Naive thymus-derived CD8-positive, alpha-beta T cell (primary cell): ENCODE measurements around the gene PRKCH. TPM values are rescaled to one million over a fixed set of nuclear protein-coding genes. Genes with fewer than 3 reads are reported as not detected.

Experiments
- ATAC-seq, 2 donors: fragments of 150-1000 bp; cut with Tn5 transposase in 1 of 2; sonication (Bioruptor Pico), chemical (Tn5 transposase) in 1 of 2; 1 replicate in 1 of 2; 2 replicates in 1 of 2; pipeline ENCODE4 v1.10.0; 2021; ENCODE audit warnings: mild to moderate bottlenecking in 2 of 2, moderate library complexity in 2 of 2
- POLR2A ChIA-PET: fragments of 350-600 bp; sonication (Branson Sonifier 250); formaldehyde crosslinking; loops from one replicate; lab custom pipeline; 2021; ENCODE audit warnings: antibody characterized with exemption; lab: Charles Lee
- DNase-seq, 10 donors: peaks; one replicate each; pipeline versions ENCODE4 v3.0.0 to v3.0.0-alpha.2; 2020 to 2022
- H3K27ac Mint-ChIP-seq, 10 donors: one replicate each; pipeline ENCODE4 v1.8.0; 2020 to 2022; ENCODE audit warnings: mild to moderate bottlenecking in 10 of 10, mixed read lengths in 10 of 10, moderate library complexity in 4 of 10, inconsistent platforms in 1 of 10
- H3K27me3 Mint-ChIP-seq, 5 donors: one replicate each; pipeline ENCODE4 v1.8.0; 2021 to 2022; ENCODE audit warnings: mixed read lengths in 5 of 5
- H3K36me3 Mint-ChIP-seq, 3 donors: one replicate each; pipeline ENCODE4 v1.8.0; 2020 to 2022; ENCODE audit warnings: mixed read lengths in 3 of 3, mild to moderate bottlenecking in 2 of 3, inconsistent platforms in 1 of 3
- H3K4me1 Mint-ChIP-seq, 4 donors: one replicate each; pipeline ENCODE4 v1.8.0; 2021 to 2022; ENCODE audit warnings: mixed read lengths in 4 of 4
- H3K4me3 Mint-ChIP-seq, 10 donors: one replicate each; pipeline ENCODE4 v1.8.0; 2020 to 2022; ENCODE audit warnings: mild to moderate bottlenecking in 10 of 10, mixed read lengths in 10 of 10, moderate library complexity in 6 of 10, inconsistent platforms in 1 of 10
- H3K9me3 Mint-ChIP-seq, 9 donors: one replicate each; pipeline ENCODE4 v1.8.0; 2020 to 2022; ENCODE audit warnings: mixed read lengths in 9 of 9, mild to moderate bottlenecking in 3 of 9, inconsistent platforms in 1 of 9, moderate library complexity in 1 of 9
- polyA plus RNA-seq, 3 donors: library from polyadenylated mRNA; unstranded; fragments of 300-500 nt; fragmentation: Illumina TruSeq; gene quantifications; one replicate each; pipeline ENCODE4 v1.2.3, GENCODE V29; 2021
- total RNA-seq, 8 experiments: library from RNA in 2 of 8; stranded (reverse) in 2 of 8; gene quantifications; one replicate each; pipeline ENCODE4 v1.2.3 and lab custom pipeline; 2021 to 2026

Gene PRKCH
- total and polyA plus RNA-seq, 5 experiments from 2014 or later, result 184 to 306 (median 264) TPM

- Mint-ChIP-seq H3K27ac (no peak overlapping the region), H3K4me3 (peak overlapping the region in 1 of 10 donors; percentile 5), H3K9me3 (no peaks in the 10 kb centered on the region), H3K36me3 (no peaks in the 10 kb centered on the region), H3K4me1 (peaks cover 0 to 25% (median 18%) of the 10 kb centered on the region in 4 donors), H3K27me3 (peaks cover 0 to 2% (median 0%) of the 10 kb centered on the region in 5 donors)
- DNase-seq, result no peak
- no peak for ATAC-seq
- POLR2A ChIA-PET, result no interaction called here
Observed at GRCh38 chr14:61287196-61287595, 34.2 kb upstream of the PRKCH start.

GRCh38 chr14:61288228-61288627 is 33.2 kb upstream of the PRKCH start:
- ATAC-seq, result no peak
- Mint-ChIP-seq H3K27ac (no peak overlapping the region), H3K4me3 (no peak overlapping the region), H3K27me3 (no peaks in the 10 kb centered on the region), H3K4me1 (peaks cover 0 to 22% (median 16%) of the 10 kb centered on the region in 4 donors), H3K36me3 (no peaks in the 10 kb centered on the region), H3K9me3 (no peaks in the 10 kb centered on the region)
- no peak for DNase-seq
- POLR2A ChIA-PET, result no interaction called here

GRCh38 chr14:61288720-61289119 is 32.7 kb upstream of the PRKCH start:
- H3K27ac Mint-ChIP-seq, result no peak overlapping the region
- H3K36me3 Mint-ChIP-seq, result no peaks in the 10 kb centered on the region
- H3K4me1 Mint-ChIP-seq, result peaks cover 0 to 21% (median 14%) of the 10 kb centered on the region in 4 donors
- H3K27me3 Mint-ChIP-seq, result no peaks in the 10 kb centered on the region
- no peak for ATAC-seq
- POLR2A ChIA-PET, result no interaction called here
- no peaks in the 10 kb centered on the region for H3K9me3 Mint-ChIP-seq
- H3K4me3 Mint-ChIP-seq, result no peak overlapping the region
- no peak for DNase-seq

GRCh38 chr14:61290701-61291100 is 30.7 kb upstream of the PRKCH start:
- Mint-ChIP-seq H3K4me1 (peaks cover 0 to 13% (median 7%) of the 10 kb centered on the region in 4 donors), H3K36me3 (no peaks in the 10 kb centered on the region), H3K9me3 (no peaks in the 10 kb centered on the region), H3K27ac (no peak overlapping the region), H3K4me3 (no peak overlapping the region), H3K27me3 (no peaks in the 10 kb centered on the region)
- POLR2A ChIA-PET, result no interaction called here
- ATAC-seq (no peak), DNase-seq (no peak)

- H3K27me3 Mint-ChIP-seq, result no peaks in the 10 kb centered on the region
- ATAC-seq (peak; percentile 64 to 65), DNase-seq (peak in 3 of 10 donors; percentile 6 to 29 (median 21))
- peaks cover 0 to 17% (median 0%) of the 10 kb centered on the region in 9 donors for H3K9me3 Mint-ChIP-seq
- H3K27ac Mint-ChIP-seq, result peak overlapping the region; percentile 20 to 91 (median 73)
- peaks cover 34 to 55% (median 51%) of the 10 kb centered on the region in 4 donors for H3K4me1 Mint-ChIP-seq
- POLR2A ChIA-PET, result interaction anchor here (0.9 to 1.0 kb wide), 2 partner anchors 26 to 165 kb away, joined by 3 read pairs; no protein-coding TSS in a partner anchor
- H3K36me3 Mint-ChIP-seq, result peaks cover 3 to 4% (median 3%) of the 10 kb centered on the region in 3 donors
- peak overlapping the region in 8 of 10 donors; percentile 9 to 67 (median 48) for H3K4me3 Mint-ChIP-seq
Observed at GRCh38 chr14:61296151-61296550, 25.2 kb upstream of the PRKCH start.

- peaks cover 0 to 17% (median 0%) of the 10 kb centered on the region in 9 donors for H3K9me3 Mint-ChIP-seq
- ATAC-seq, result peak; percentile 56 to 68
- peaks cover 34 to 58% (median 52%) of the 10 kb centered on the region in 4 donors for H3K4me1 Mint-ChIP-seq
- peak in 5 of 10 donors; percentile 23 to 66 (median 64) for DNase-seq
- peak overlapping the region in 9 of 10 donors; percentile 60 to 94 (median 78) for H3K27ac Mint-ChIP-seq
- no peaks in the 10 kb centered on the region for H3K27me3 Mint-ChIP-seq
- H3K36me3 Mint-ChIP-seq, result peaks cover 3 to 8% (median 4%) of the 10 kb centered on the region in 3 donors
- POLR2A ChIA-PET, result interaction anchor here (0.9 to 1.0 kb wide), 3 partner anchors 16 to 164 kb away, joined by 3 read pairs; partner anchors contain the start of gene TMEM30B
- H3K4me3 Mint-ChIP-seq, result peak overlapping the region in 3 of 10 donors; percentile 48 to 64 (median 64)
Observed at GRCh38 chr14:61296719-61297502, 24.5 kb upstream of the PRKCH start.

GRCh38 chr14:61297581-61297980 is 23.8 kb upstream of the PRKCH start:
- POLR2A ChIA-PET, result interaction anchor here (0.6 to 1.1 kb wide), 4 partner anchors 17 to 432 kb away, joined by 3 read pairs; partner anchors contain the start of gene TMEM30B
- peak overlapping the region; percentile 60 to 94 (median 74) for H3K27ac Mint-ChIP-seq
- ATAC-seq (no peak), DNase-seq (no peak)
- peaks cover 34 to 58% (median 52%) of the 10 kb centered on the region in 4 donors for H3K4me1 Mint-ChIP-seq
- peak overlapping the region in 3 of 10 donors; percentile 7 to 24 (median 13) for H3K4me3 Mint-ChIP-seq
- peaks cover 0 to 17% (median 0%) of the 10 kb centered on the region in 9 donors for H3K9me3 Mint-ChIP-seq
- H3K27me3 Mint-ChIP-seq, result no peaks in the 10 kb centered on the region
- peaks cover 4 to 12% (median 5%) of the 10 kb centered on the region in 3 donors for H3K36me3 Mint-ChIP-seq

- peaks cover 4 to 12% (median 6%) of the 10 kb centered on the region in 3 donors for H3K36me3 Mint-ChIP-seq
- ATAC-seq, result peak; percentile 34 to 44
- POLR2A ChIA-PET, result interaction anchor here (0.6 kb wide), 1 partner anchor 539 kb away, joined by 5 read pairs; no protein-coding TSS in a partner anchor
- H3K27me3 Mint-ChIP-seq, result no peaks in the 10 kb centered on the region
- peak in 3 of 10 donors; percentile 31 to 49 (median 44) for DNase-seq
- H3K27ac Mint-ChIP-seq, result peak overlapping the region; percentile 39 to 88 (median 72)
- H3K4me1 Mint-ChIP-seq, result peaks cover 34 to 58% (median 52%) of the 10 kb centered on the region in 4 donors
- H3K4me3 Mint-ChIP-seq, result peak overlapping the region in 9 of 10 donors; percentile 4 to 60 (median 20)
- H3K9me3 Mint-ChIP-seq, result peaks cover 0 to 17% (median 0%) of the 10 kb centered on the region in 9 donors
Observed at GRCh38 chr14:61298824-61299223, 22.6 kb upstream of the PRKCH start.

- ATAC-seq, result no peak
- DNase-seq, result no peak
- no peaks in the 10 kb centered on the region for H3K27me3 Mint-ChIP-seq
- peaks cover 34 to 58% (median 52%) of the 10 kb centered on the region in 4 donors for H3K4me1 Mint-ChIP-seq
- peaks cover 0 to 17% (median 0%) of the 10 kb centered on the region in 9 donors for H3K9me3 Mint-ChIP-seq
- H3K27ac Mint-ChIP-seq, result peak overlapping the region; percentile 8 to 78 (median 58)
- H3K4me3 Mint-ChIP-seq, result peak overlapping the region in 3 of 10 donors; percentile 4 to 44 (median 15)
- POLR2A ChIA-PET, result no interaction called here
- peaks cover 4 to 17% (median 6%) of the 10 kb centered on the region in 3 donors for H3K36me3 Mint-ChIP-seq
Observed at GRCh38 chr14:61300209-61300608, 21.2 kb upstream of the PRKCH start.

GRCh38 chr14:61300754-61301153 is 20.6 kb upstream of the PRKCH start:
- Mint-ChIP-seq H3K4me3 (no peak overlapping the region), H3K9me3 (peaks cover 0 to 20% (median 3%) of the 10 kb centered on the region in 9 donors), H3K27me3 (no peaks in the 10 kb centered on the region), H3K27ac (peak overlapping the region in 9 of 10 donors; percentile 9 to 84 (median 47)), H3K36me3 (peaks cover 4 to 21% (median 8%) of the 10 kb centered on the region in 3 donors), H3K4me1 (peaks cover 34 to 54% (median 50%) of the 10 kb centered on the region in 4 donors)
- ATAC-seq (no peak), DNase-seq (no peak)
- POLR2A ChIA-PET, result no interaction called here

- POLR2A ChIA-PET, result interaction anchor here (0.5 to 0.9 kb wide), 4 partner anchors 11 to 57 kb away, joined by 3 read pairs; partner anchors contain the start of gene PRKCH
- no peak for ATAC-seq
- H3K4me3 Mint-ChIP-seq, result no peak overlapping the region
- no peak for DNase-seq
- H3K9me3 Mint-ChIP-seq, result peaks cover 0 to 19% (median 10%) of the 10 kb centered on the region in 9 donors
- H3K27me3 Mint-ChIP-seq, result no peaks in the 10 kb centered on the region
- H3K36me3 Mint-ChIP-seq, result peaks cover 13 to 39% (median 19%) of the 10 kb centered on the region in 3 donors
- no peak overlapping the region for H3K27ac Mint-ChIP-seq
- peaks cover 16 to 33% (median 22%) of the 10 kb centered on the region in 4 donors for H3K4me1 Mint-ChIP-seq
Observed at GRCh38 chr14:61304688-61305087, 16.7 kb upstream of the PRKCH start.

GRCh38 chr14:61308198-61308597 is 13.2 kb upstream of the PRKCH start:
- H3K4me3 Mint-ChIP-seq, result no peak overlapping the region
- POLR2A ChIA-PET, result no interaction called here
- DNase-seq, result no peak
- peaks cover 21 to 55% (median 30%) of the 10 kb centered on the region in 3 donors for H3K36me3 Mint-ChIP-seq
- peaks cover 8 to 18% (median 13%) of the 10 kb centered on the region in 4 donors for H3K4me1 Mint-ChIP-seq
- peaks cover 7 to 48% (median 20%) of the 10 kb centered on the region in 9 donors for H3K9me3 Mint-ChIP-seq
- H3K27me3 Mint-ChIP-seq, result no peaks in the 10 kb centered on the region
- peak overlapping the region in 1 of 10 donors; percentile 26 for H3K27ac Mint-ChIP-seq
- ATAC-seq, result no peak
